OCI-LY3 (cell line): Measurements from ENCODE around the gene GPR119.

Experiments
- H2AFZ ChIP-seq: fragments of 200-600, 300-600 bp; shearing (Covaris generic); 2 replicates; pipeline ENCODE4 v1.6.0; 2014; ENCODE audit warnings: antibody characterized with exemption, low read depth, low read length
- H3K27ac ChIP-seq: fragments of 200-600, 300-600 bp; sonication (generic); 2 replicates; pipeline ENCODE4 v1.5.1; 2014; ENCODE audit warnings: mild to moderate bottlenecking, low read length, moderate library complexity, mixed read lengths
- H3K27me3 ChIP-seq: fragments of 200-600, 300-600 bp; sonication (generic); 2 replicates; pipeline ENCODE4 v1.6.1; 2014; ENCODE audit warnings: low read depth, low read length, mixed read lengths
- H3K36me3 ChIP-seq: fragments of 200-600, 300-600 bp; sonication (generic); replicated peaks from 2 replicates; pipeline ENCODE3; 2014; ENCODE audit warnings: low read depth, low read length, mixed read lengths
- H3K4me1 ChIP-seq: fragments of 300-600, 200-600 bp; sonication (generic); 2 replicates; pipeline ENCODE4 v1.6.1; 2014; ENCODE audit warnings: low read length, mixed read lengths
- H3K4me2 ChIP-seq: fragments of 200-600, 300-600 bp; sonication (generic); 2 replicates; pipeline ENCODE4 v1.6.1; 2014; ENCODE audit warnings: low read length, mixed read lengths
- H3K4me3 ChIP-seq: fragments of 300-600, 200-600 bp; sonication (generic); 2 replicates; pipeline ENCODE4 v1.5.1; 2014; ENCODE audit warnings: antibody characterized with exemption, mild to moderate bottlenecking, low read length, moderate library complexity
- H3K79me2 ChIP-seq: fragments of 300-600, 200-600 bp; shearing (Covaris generic); 2 replicates; pipeline ENCODE4 v1.6.1; 2014; ENCODE audit warnings: mild to moderate bottlenecking, low read length, mixed read lengths
- H3K9ac ChIP-seq: fragments of 300-600, 200-600 bp; shearing (Covaris generic); 2 replicates; pipeline ENCODE4 v1.6.0; 2014; ENCODE audit warnings: mild to moderate bottlenecking, low read length, moderate library complexity
- H3K9me3 ChIP-seq: fragments of 200-600, 300-600 bp; shearing (Covaris generic); 2 replicates; pipeline ENCODE4 v1.6.1; 2014; ENCODE audit warnings: low read length, mixed read lengths; ENCODE audit not compliant: insufficient read depth
- H4K20me1 ChIP-seq: fragments of 200-600, 300-600 bp; sonication (generic); 2 replicates; pipeline ENCODE4 v1.6.1; 2016; ENCODE audit warnings: low read length, mixed read lengths; ENCODE audit not compliant: insufficient read depth
- EZH2phosphoT487 ChIP-seq: fragments of 200-600 bp; shearing (Covaris generic); IDR thresholded peaks from 2 replicates; pipeline ENCODE4 v1.6.1; 2018; ENCODE audit warnings: antibody characterized with exemption, mixed run types, low read depth
- TF ChIP-seq, protein P1 (sequence below): fragments of 200-600, 300-600 bp; sonication (generic); IDR thresholded peaks from 2 replicates; pipeline ENCODE4 v1.5.1; 2014; ENCODE audit warnings: antibody characterized with exemption, low read length, low read depth

The GPR119 gene

DNA sequence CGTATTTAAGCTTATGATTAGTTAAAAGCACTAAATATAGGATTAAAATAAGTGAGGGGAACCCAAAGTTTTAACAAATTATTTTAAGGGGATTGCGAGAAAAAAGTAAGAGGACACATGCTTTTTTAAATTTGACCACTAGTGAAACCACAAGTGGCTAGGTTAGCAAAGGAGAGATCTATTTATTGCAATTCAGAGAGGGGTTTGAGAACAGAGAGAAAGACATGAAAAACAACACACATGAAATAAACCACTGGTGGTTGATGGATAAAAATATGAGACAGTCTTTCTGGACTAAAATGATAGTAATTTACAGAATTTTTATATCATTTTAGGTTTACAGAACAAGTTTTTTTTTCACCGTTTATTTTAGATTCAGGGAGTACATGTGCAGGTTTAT lies 33.9 kb downstream of the GPR119 start:
- Histone ChIP-seq H3K4me1 (no peaks in the 10 kb centered on the region), H3K27me3 (no peaks in the 10 kb centered on the region), H4K20me1 (no peaks in the 10 kb centered on the region)

DNA sequence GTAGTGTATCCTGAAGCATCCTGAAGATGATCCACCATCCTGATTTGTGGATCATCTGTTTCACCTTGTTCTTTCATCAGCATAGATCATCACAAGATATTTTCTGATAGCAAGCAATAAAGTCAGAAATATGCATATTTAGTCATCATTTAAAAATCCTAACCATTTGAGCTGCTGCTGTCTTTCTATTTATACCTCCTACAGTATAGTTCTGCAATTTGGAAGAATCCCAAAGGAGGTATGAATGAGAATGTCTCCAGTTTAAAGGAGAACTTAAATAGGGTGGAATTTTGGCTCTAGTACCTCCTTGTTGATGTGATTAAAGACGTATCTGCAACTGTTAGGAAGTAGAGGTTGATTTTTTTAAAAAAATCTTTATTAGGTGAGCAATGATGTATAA lies 38.2 kb downstream of the GPR119 start:
- H3K4me2 ChIP-seq = no peak overlapping the region
- H2AFZ ChIP-seq = no peak overlapping the region
- no peak overlapping the region for H3K27ac ChIP-seq
- H3K9me3 ChIP-seq = no peaks in the 10 kb centered on the region
- H3K79me2 ChIP-seq = no peaks in the 10 kb centered on the region
- no peaks in the 10 kb centered on the region for H4K20me1 ChIP-seq
- H3K4me3 ChIP-seq = no peak overlapping the region
- no peaks in the 10 kb centered on the region for H3K4me1 ChIP-seq
- no peaks in the 10 kb centered on the region for H3K27me3 ChIP-seq
- TF ChIP-seq EZH2phosphoT487 = no peak
- TF ChIP-seq, protein P1, sequence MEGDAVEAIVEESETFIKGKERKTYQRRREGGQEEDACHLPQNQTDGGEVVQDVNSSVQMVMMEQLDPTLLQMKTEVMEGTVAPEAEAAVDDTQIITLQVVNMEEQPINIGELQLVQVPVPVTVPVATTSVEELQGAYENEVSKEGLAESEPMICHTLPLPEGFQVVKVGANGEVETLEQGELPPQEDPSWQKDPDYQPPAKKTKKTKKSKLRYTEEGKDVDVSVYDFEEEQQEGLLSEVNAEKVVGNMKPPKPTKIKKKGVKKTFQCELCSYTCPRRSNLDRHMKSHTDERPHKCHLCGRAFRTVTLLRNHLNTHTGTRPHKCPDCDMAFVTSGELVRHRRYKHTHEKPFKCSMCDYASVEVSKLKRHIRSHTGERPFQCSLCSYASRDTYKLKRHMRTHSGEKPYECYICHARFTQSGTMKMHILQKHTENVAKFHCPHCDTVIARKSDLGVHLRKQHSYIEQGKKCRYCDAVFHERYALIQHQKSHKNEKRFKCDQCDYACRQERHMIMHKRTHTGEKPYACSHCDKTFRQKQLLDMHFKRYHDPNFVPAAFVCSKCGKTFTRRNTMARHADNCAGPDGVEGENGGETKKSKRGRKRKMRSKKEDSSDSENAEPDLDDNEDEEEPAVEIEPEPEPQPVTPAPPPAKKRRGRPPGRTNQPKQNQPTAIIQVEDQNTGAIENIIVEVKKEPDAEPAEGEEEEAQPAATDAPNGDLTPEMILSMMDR = no peak
- no peaks in the 10 kb centered on the region for H3K36me3 ChIP-seq
- H3K9ac ChIP-seq = no peak overlapping the region

More for the DNA sequence above, 33.9 kb downstream of the GPR119 start:
- H3K9ac ChIP-seq = no peak overlapping the region
- no peaks in the 10 kb centered on the region for H3K79me2 ChIP-seq
- no peak overlapping the region for H2AFZ ChIP-seq
- no peak overlapping the region for H3K27ac ChIP-seq
- H3K9me3 ChIP-seq = no peaks in the 10 kb centered on the region
- H3K4me3 ChIP-seq = no peak overlapping the region
- H3K36me3 ChIP-seq = no peaks in the 10 kb centered on the region
- TF ChIP-seq, protein P1 = no peak
- TF ChIP-seq EZH2phosphoT487 = no peak
- H3K4me2 ChIP-seq = no peak overlapping the region

DNA sequence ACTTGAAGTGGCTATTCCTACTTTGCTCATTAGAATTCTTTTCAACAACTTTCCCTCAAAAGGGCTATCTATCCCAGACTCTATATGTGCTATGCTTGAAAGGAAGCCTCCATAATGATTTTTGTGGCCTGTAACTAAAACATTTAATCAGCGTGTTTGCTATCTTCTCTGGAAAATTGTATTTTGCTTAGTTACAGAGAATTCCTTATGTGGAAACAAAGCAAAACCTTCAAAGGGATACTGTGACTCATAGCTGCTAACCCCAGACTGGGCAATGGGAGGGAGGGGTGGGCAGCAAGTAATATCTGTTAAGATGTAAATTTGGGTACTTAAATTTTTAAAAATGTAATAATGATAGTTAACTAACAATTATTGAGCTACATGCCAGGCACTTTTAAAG lies 42.1 kb downstream of the GPR119 start:
- TF ChIP-seq, protein P1 = no peak
- H3K36me3 ChIP-seq = no peaks in the 10 kb centered on the region
- no peaks in the 10 kb centered on the region for H3K9me3 ChIP-seq
- H3K27me3 ChIP-seq = no peaks in the 10 kb centered on the region
- H3K9ac ChIP-seq = no peak overlapping the region
- H3K4me1 ChIP-seq = peaks cover 4% of the 10 kb centered on the region; the same call in 1 of the 2 replicates
- H3K27ac ChIP-seq = no peak overlapping the region
- no peaks in the 10 kb centered on the region for H4K20me1 ChIP-seq
- H3K4me2 ChIP-seq = no peak overlapping the region
- no peak overlapping the region for H3K4me3 ChIP-seq
- H3K79me2 ChIP-seq = no peaks in the 10 kb centered on the region
- H2AFZ ChIP-seq = no peak overlapping the region

DNA sequence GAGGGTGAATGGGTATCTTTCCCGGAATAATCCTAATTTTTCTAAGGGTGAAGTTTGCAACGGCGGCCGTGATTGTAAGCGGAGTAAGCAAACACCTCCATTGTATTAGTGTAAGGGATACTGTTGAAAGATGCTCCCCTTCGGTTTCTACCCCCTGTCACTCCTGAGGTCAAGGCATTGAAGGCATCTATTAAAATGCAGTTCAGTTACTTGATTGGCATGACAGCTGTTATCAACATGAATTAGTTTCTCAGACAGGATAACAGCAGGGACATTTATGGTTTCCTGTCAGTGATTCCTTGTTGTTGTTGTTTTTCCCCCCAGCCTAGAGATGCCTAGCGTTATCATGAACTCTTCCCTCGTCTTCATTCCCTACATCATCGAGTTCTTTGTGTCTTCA lies 45.2 kb downstream of the GPR119 start:
- H3K9me3 ChIP-seq = no peaks in the 10 kb centered on the region
- H3K27ac ChIP-seq = no peak overlapping the region
- no peaks in the 10 kb centered on the region for H3K79me2 ChIP-seq
- H3K4me2 ChIP-seq = peak overlapping the region; percentile 88
- H3K4me1 ChIP-seq = peaks cover 4% of the 10 kb centered on the region; the same call in 1 of the 2 replicates
- no peaks in the 10 kb centered on the region for H3K36me3 ChIP-seq
- H3K9ac ChIP-seq = peak overlapping the region; percentile 92
- no peak for TF ChIP-seq EZH2phosphoT487
- TF ChIP-seq, protein P1 = no peak
- H3K27me3 ChIP-seq = no peaks in the 10 kb centered on the region
- H2AFZ ChIP-seq = peak overlapping the region; percentile 92
- H3K4me3 ChIP-seq = peak overlapping the region; percentile 96
- H4K20me1 ChIP-seq = no peaks in the 10 kb centered on the region
